H9 (cell line): Measurements from ENCODE around the gene PPL. TPM values are rescaled to one million over a fixed set of nuclear protein-coding genes. Genes with fewer than 3 reads are reported as not detected.

ENCODE experiments used
- DNase-seq: peaks from one replicate; pipeline ENCODE4 v3.0.0-alpha.2; 2017
- H2AFZ ChIP-seq: one replicate; pipeline ENCODE4 v1.6.1; 2013; ENCODE audit warnings: mild to moderate bottlenecking, low read length, control low read depth, moderate library complexity
- H2AK5ac ChIP-seq: 2 replicates; pipeline ENCODE4 v1.6.1; 2013; ENCODE audit warnings: low read length, control low read depth, mixed read lengths; ENCODE audit not compliant: insufficient read length
- H2BK120ac ChIP-seq: one replicate; pipeline ENCODE4 v1.6.1; 2013; ENCODE audit warnings: low read depth, mild to moderate bottlenecking, low read length, control low read depth, inconsistent platforms; ENCODE audit not compliant: poor library complexity, severe bottlenecking
- H2BK12ac ChIP-seq: 2 replicates; pipeline ENCODE4 v1.6.1; 2013; ENCODE audit warnings: low read length, control low read depth, mixed read lengths, low read depth; ENCODE audit not compliant: insufficient read length
- H2BK15ac ChIP-seq: 2 replicates; pipeline ENCODE4 v1.6.1; 2013; ENCODE audit warnings: low read depth, low read length, control low read depth
- H2BK20ac ChIP-seq: one replicate; pipeline ENCODE4 v1.6.1; 2013; ENCODE audit warnings: low read depth, mild to moderate bottlenecking, low read length, control low read depth, inconsistent platforms; ENCODE audit not compliant: poor library complexity, severe bottlenecking
- H2BK5ac ChIP-seq: 2 replicates; pipeline ENCODE4 v1.6.1; 2013; ENCODE audit warnings: low read length, control low read depth, mixed read lengths; ENCODE audit not compliant: insufficient read length
- H3K14ac ChIP-seq: 2 replicates; pipeline ENCODE4 v1.6.1; 2013; ENCODE audit warnings: low read length, control low read depth; ENCODE audit not compliant: insufficient read depth
- H3K18ac ChIP-seq: 2 replicates; pipeline ENCODE4 v1.6.1; 2013; ENCODE audit warnings: low read depth, mild to moderate bottlenecking, mixed read lengths, low read length, control low read depth; ENCODE audit not compliant: insufficient read length
- H3K23ac ChIP-seq: 2 replicates; pipeline ENCODE4 v1.6.1; 2013; ENCODE audit warnings: low read length, control low read depth, mixed read lengths, low read depth; ENCODE audit not compliant: insufficient read length
- H3K23me2 ChIP-seq: 2 replicates; pipeline ENCODE4 v1.6.1; 2013; ENCODE audit warnings: low read depth, mild to moderate bottlenecking, mixed read lengths, low read length, control low read depth; ENCODE audit not compliant: insufficient read length, poor library complexity, severe bottlenecking
- H3K27ac ChIP-seq: 2 replicates; pipeline ENCODE4 v1.5.1; 2013; ENCODE audit warnings: low read length, control low read depth, mixed read lengths, low read depth; ENCODE audit not compliant: insufficient read length
- H3K27me3 ChIP-seq: 2 replicates; pipeline ENCODE4 v1.6.1; 2013; ENCODE audit warnings: low read length, control low read depth, inconsistent platforms; ENCODE audit not compliant: insufficient read depth
- H3K4ac ChIP-seq: 2 replicates; pipeline ENCODE4 v1.6.1; 2013; ENCODE audit warnings: low read depth, mild to moderate bottlenecking, control low read depth, inconsistent platforms, low read length, moderate library complexity
- H3K4me1 ChIP-seq: 2 replicates; pipeline ENCODE4 v1.6.1; 2013; ENCODE audit warnings: low read length, control low read depth, inconsistent platforms; ENCODE audit not compliant: insufficient read depth
- H3K4me2 ChIP-seq: 2 replicates; pipeline ENCODE4 v1.6.1; 2013; ENCODE audit warnings: low read length, control low read depth, mixed read lengths; ENCODE audit not compliant: insufficient read length, insufficient read depth
- H3K56ac ChIP-seq: 2 replicates; pipeline ENCODE4 v1.6.1; 2013; ENCODE audit warnings: low read depth, mild to moderate bottlenecking, mixed read lengths, low read length, control low read depth; ENCODE audit not compliant: insufficient read length
- H3K79me1 ChIP-seq: 2 replicates; pipeline ENCODE4 v1.6.1; 2013; ENCODE audit warnings: low read depth, mild to moderate bottlenecking, moderate library complexity, low read length, control low read depth, inconsistent platforms; ENCODE audit not compliant: insufficient read depth, poor library complexity, severe bottlenecking
- H3K79me2 ChIP-seq: 2 replicates; pipeline ENCODE4 v1.6.1; 2013; ENCODE audit warnings: low read length, control low read depth, inconsistent platforms; ENCODE audit not compliant: insufficient read depth
- H3K9ac ChIP-seq: 2 replicates; pipeline ENCODE4 v1.6.1; 2013; ENCODE audit warnings: low read length, control low read depth, mixed read lengths; ENCODE audit not compliant: insufficient read length; ENCODE audit errors: extremely low read depth
- H3K9me3 ChIP-seq: one replicate; pipeline ENCODE4 v1.6.1; 2013; ENCODE audit warnings: low read depth, low read length, inconsistent platforms; ENCODE audit not compliant: control insufficient read depth
- H3T11ph ChIP-seq: one replicate; pipeline ENCODE4 v1.6.1; 2013; ENCODE audit warnings: mild to moderate bottlenecking, low read length, control low read depth, inconsistent platforms
- H4K20me1 ChIP-seq: one replicate; pipeline ENCODE4 v1.6.1; 2013; ENCODE audit not compliant: control insufficient read depth, insufficient read length, insufficient read depth
- H4K5ac ChIP-seq: 2 replicates; pipeline ENCODE4 v1.6.1; 2013; ENCODE audit warnings: low read depth, mild to moderate bottlenecking, mixed read lengths, low read length, control low read depth; ENCODE audit not compliant: insufficient read length
- H4K8ac ChIP-seq: replicated peaks from 2 replicates; pipeline ENCODE4 v1.6.1; 2013; ENCODE audit warnings: low read length, control low read depth, mixed read lengths, low read depth; ENCODE audit not compliant: insufficient read length
- H4K91ac ChIP-seq: 2 replicates; pipeline ENCODE4 v1.6.1; 2013; ENCODE audit warnings: low read depth, mild to moderate bottlenecking, moderate library complexity, mixed read lengths, low read length, control low read depth; ENCODE audit not compliant: insufficient read length
- H3K27ac Mint-ChIP-seq, 3 experiments: 2 replicates in 2 of 3; 3 replicates in 1 of 3; pipeline ENCODE4 v1.8.0; 2020 to 2021; ENCODE audit warnings: mixed read lengths in 3 of 3, mild to moderate bottlenecking in 1 of 3, moderate library complexity in 1 of 3
- H3K27me3 Mint-ChIP-seq: 2 replicates; pipeline ENCODE4 v1.8.0; 2021; ENCODE audit warnings: low read depth, mild to moderate bottlenecking, moderate library complexity, mixed read lengths
- H3K36me3 Mint-ChIP-seq, 3 experiments: 2 replicates in 2 of 3; 3 replicates in 1 of 3; pipeline ENCODE4 v1.8.0; 2020 to 2021; ENCODE audit warnings: low read depth in 3 of 3, mixed read lengths in 3 of 3; ENCODE audit not compliant: insufficient read depth in 1 of 3
- H3K4me1 Mint-ChIP-seq, 2 experiments: 2 replicates each; pipeline ENCODE4 v1.8.0; 2020; ENCODE audit warnings: mixed read lengths in 2 of 2
- H3K4me3 Mint-ChIP-seq, 2 experiments: 2 replicates in 1 of 2; 3 replicates in 1 of 2; pipeline ENCODE4 v1.8.0; 2020 to 2021; ENCODE audit warnings: mild to moderate bottlenecking in 2 of 2, mixed read lengths in 2 of 2, moderate library complexity in 1 of 2
- H3K9me3 Mint-ChIP-seq, 2 experiments: 2 replicates in 1 of 2; 3 replicates in 1 of 2; pipeline ENCODE4 v1.8.0; 2020; ENCODE audit warnings: mild to moderate bottlenecking in 2 of 2, mixed read lengths in 2 of 2, moderate library complexity in 1 of 2
- CTCF ChIP-seq: fragments of 200-600 bp; sonication (generic); conservative IDR thresholded peaks from 3 replicates; pipeline ENCODE4 v1.8.0; 2021; ENCODE audit warnings: antibody characterized with exemption, mild to moderate bottlenecking
- whole genome bisulfite sequencing: extraction: QIAGEN DNeasy Blood & Tissue Kit; methylation state at CpG from one replicate; pipeline ENCODE4 v1.1.7; 2013; ENCODE audit warnings: missing lambda C conversion rate, low lambda C conversion rate, mixed read lengths; ENCODE audit not compliant: insufficient read length; ENCODE audit errors: extremely low coverage; 5-methylcytosine and 5-hydroxymethylcytosine counted together
- total RNA-seq: library from RNA; stranded (reverse); gene quantifications from 2 replicates; pipeline ENCODE4 v1.2.1, GENCODE V29; 2021

Gene PPL
- total RNA-seq, 1 experiment from 2014 or later, result 29.2 TPM

- H3K79me2 ChIP-seq, result no peaks in the 10 kb centered on the region
- no peaks in the 10 kb centered on the region; the same call in 1 of the 2 replicates for H3K27me3 Mint-ChIP-seq
- no peak overlapping the region for H2BK15ac ChIP-seq
- peaks cover 32 to 73% (median 61%) of the 10 kb centered on the region in 3 experiments; a peak in 6 of 7 replicates for H3K36me3 Mint-ChIP-seq
- no peak overlapping the region for H4K8ac ChIP-seq
- no peak overlapping the region for H2AFZ ChIP-seq
- H3K79me1 ChIP-seq, result no peaks in the 10 kb centered on the region
- no peaks in the 10 kb centered on the region for H3K9me3 ChIP-seq
- no peak overlapping the region for H3K4me3 Mint-ChIP-seq
- no peak overlapping the region for H4K91ac ChIP-seq
- no peaks in the 10 kb centered on the region for H3K27me3 ChIP-seq
- no peak overlapping the region for H4K5ac ChIP-seq
- H3K4me1 Mint-ChIP-seq, result peaks cover 0 to 4% of the 10 kb centered on the region in 2 experiments; a peak in 2 of 4 replicates
- no peak overlapping the region for H3K9ac ChIP-seq
- H3K18ac ChIP-seq, result no peak overlapping the region
- no peak overlapping the region for H3K23ac ChIP-seq
- no peak overlapping the region for H2BK12ac ChIP-seq
- H3K9me3 Mint-ChIP-seq, result no peaks in the 10 kb centered on the region
- no peaks in the 10 kb centered on the region for H3K4me1 ChIP-seq
- H2BK120ac ChIP-seq, result no peak overlapping the region
- H3K4me2 ChIP-seq, result no peak overlapping the region
- no peak overlapping the region for H3K14ac ChIP-seq
- no peak overlapping the region for H3K56ac ChIP-seq
- DNase-seq, result no peak
- H4K20me1 ChIP-seq, result no peaks in the 10 kb centered on the region
- no peak overlapping the region for H3K4ac ChIP-seq
- H3K27ac Mint-ChIP-seq, result peak overlapping the region in 1 of 3 experiments; percentile 3; a peak in 1 of 7 replicates
- no peak overlapping the region for H2BK5ac ChIP-seq
- 100% methylated on average over 1 of the region's 10 CpGs for WGBS
- H3K27ac ChIP-seq, result no peak overlapping the region
- H3T11ph ChIP-seq, result no peak overlapping the region
- TF ChIP-seq CTCF, result no peak
- no peaks in the 10 kb centered on the region for H3K23me2 ChIP-seq
- no peak overlapping the region for H2BK20ac ChIP-seq
- H2AK5ac ChIP-seq, result no peak overlapping the region
Measured at GRCh38 chr16:4859900-4860255, 77.1 kb downstream of the PPL start.
